Gastrocnemius medialis (tissue), 4 donors: Measurements from ENCODE around the gene CBR1.

Source experiments
- POLR2A ChIP-seq, 2 donors: fragments of 450-650 bp; IDR thresholded peaks; one replicate each; pipeline ENCODE4 v1.6.1; 2017; ENCODE audit warnings: antibody characterized with exemption in 2 of 2, mild to moderate bottlenecking in 2 of 2, moderate library complexity in 2 of 2
- TF ChIP-seq, protein P1 (sequence below), 5 experiments: fragments of 450-650 bp in 3 of 5; fragments of 200-600 bp in 2 of 5; sonication (generic) in 2 of 5; IDR thresholded peaks in 4 of 5; conservative IDR thresholded peaks in 1 of 5; 1 replicate in 4 of 5; 2 replicates in 1 of 5; pipeline ENCODE4 v1.5.1; 2016 to 2019; ENCODE audit warnings: antibody characterized with exemption in 5 of 5, mild to moderate bottlenecking in 3 of 5, moderate library complexity in 3 of 5

DNA sequence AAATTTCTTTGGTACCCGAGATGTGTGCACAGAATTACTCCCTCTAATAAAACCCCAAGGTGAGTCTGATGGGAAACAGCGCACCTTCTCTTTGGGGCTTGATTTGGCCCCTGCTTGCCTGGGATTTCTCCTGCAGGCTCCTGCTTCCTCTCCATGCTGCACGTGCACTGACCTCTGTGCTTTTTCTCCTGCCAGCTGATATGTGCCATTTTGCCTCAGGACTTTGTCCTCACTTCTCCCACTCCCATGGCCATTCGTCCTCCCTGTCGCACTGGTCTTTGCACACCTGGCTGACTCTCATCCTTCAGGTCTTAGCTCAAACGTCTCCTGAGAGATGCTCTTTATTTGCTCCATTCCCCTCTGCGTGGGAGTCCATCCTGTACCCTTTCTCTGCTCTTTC lies 1.2 kb downstream of the CBR1 start:
- TF ChIP-seq, protein P1, sequence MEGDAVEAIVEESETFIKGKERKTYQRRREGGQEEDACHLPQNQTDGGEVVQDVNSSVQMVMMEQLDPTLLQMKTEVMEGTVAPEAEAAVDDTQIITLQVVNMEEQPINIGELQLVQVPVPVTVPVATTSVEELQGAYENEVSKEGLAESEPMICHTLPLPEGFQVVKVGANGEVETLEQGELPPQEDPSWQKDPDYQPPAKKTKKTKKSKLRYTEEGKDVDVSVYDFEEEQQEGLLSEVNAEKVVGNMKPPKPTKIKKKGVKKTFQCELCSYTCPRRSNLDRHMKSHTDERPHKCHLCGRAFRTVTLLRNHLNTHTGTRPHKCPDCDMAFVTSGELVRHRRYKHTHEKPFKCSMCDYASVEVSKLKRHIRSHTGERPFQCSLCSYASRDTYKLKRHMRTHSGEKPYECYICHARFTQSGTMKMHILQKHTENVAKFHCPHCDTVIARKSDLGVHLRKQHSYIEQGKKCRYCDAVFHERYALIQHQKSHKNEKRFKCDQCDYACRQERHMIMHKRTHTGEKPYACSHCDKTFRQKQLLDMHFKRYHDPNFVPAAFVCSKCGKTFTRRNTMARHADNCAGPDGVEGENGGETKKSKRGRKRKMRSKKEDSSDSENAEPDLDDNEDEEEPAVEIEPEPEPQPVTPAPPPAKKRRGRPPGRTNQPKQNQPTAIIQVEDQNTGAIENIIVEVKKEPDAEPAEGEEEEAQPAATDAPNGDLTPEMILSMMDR (IDR thresholded peaks at IDR 0.05 in 4 of 5, conservative IDR thresholded peaks at IDR 0.05 in 1 of 5), result no peak
- no peak for TF ChIP-seq POLR2A (IDR thresholded peaks at IDR 0.05)
